ENCODE results near the gene SNX24.
"Not testable (repeated sequence)": the region's sequence is repeated elsewhere in the genome, so short reads cannot be mapped to it uniquely, and the experiment has no call there.

The SNX24 gene, protein sequence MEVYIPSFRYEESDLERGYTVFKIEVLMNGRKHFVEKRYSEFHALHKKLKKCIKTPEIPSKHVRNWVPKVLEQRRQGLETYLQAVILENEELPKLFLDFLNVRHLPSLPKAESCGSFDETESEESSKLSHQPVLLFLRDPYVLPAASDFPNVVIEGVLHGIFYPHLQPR

GRCh38 chr5:122845229-122846050 is at the start of gene SNX24:
Gene SNX24, plus strand, starts transcription at chr5:122845613. Its CDS starts 21 bp downstream, at chr5:122845634.
- DNase-seq (ENCODE audit: low read depth): peak; percentile 55

- DNase-seq (ENCODE audit: low read depth): no peak
Observed at GRCh38 chr5:122805481-122805880, 39.9 kb upstream of the SNX24 start.

DNA sequence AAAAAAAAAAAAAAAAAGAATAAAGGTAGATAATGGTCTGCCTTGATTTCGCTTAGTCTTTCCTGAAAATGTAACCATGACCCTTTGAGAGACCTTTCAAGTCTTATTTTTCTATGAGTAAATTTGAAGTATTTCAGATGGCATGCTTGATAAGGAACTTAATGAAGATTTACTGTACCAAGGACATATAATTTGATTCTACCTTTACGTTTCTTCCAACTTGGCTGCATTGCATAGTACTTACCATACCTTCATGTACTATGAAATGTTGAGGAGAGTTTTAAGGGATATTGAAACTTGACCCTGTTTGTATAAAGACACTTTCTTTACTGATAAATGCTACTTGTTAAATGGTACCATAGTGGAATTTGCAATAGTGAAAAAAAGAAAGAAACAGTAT is 35.0 kb upstream of the SNX24 start:
- no peak for DNase-seq (ENCODE audit: low read depth)

GRCh38 chr5:122815218-122815767 is 30.1 kb upstream of the SNX24 start:
- DNase-seq (ENCODE audit: low read depth): no peak

- no peak for DNase-seq (ENCODE audit: low read depth)
Observed at GRCh38 chr5:122816756-122817155, 28.7 kb upstream of the SNX24 start.

- no peak for DNase-seq (ENCODE audit: low read depth)
Observed at GRCh38 chr5:122831984-122832383, 13.4 kb upstream of the SNX24 start.

DNA sequence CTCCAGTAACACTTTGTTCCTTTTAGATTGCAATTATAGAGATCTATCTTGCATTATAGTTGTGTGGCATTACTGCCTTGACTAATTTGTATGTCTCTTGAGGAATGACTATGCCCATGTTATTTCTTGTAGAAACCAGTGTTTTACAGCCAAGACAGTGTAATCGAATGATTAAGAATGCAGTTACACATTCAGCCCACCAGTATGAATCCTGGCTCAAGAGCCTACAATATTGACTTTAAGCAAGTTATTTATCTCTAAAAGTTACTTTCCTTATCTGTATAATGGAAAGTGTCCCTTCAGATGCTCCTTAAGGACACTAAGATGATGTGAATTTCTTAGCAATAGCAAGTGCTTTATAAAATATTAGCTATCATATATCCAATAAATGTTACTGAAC is 9.7 kb upstream of the SNX24 start:
- no peak for DNase-seq (ENCODE audit: low read depth)

- DNase-seq (ENCODE audit: low read depth): no peak
Observed at GRCh38 chr5:122836947-122837346, 8.5 kb upstream of the SNX24 start.

- no peak for DNase-seq (ENCODE audit: low read depth)
Observed at GRCh38 chr5:122839731-122840130, 5.7 kb upstream of the SNX24 start.

DNA sequence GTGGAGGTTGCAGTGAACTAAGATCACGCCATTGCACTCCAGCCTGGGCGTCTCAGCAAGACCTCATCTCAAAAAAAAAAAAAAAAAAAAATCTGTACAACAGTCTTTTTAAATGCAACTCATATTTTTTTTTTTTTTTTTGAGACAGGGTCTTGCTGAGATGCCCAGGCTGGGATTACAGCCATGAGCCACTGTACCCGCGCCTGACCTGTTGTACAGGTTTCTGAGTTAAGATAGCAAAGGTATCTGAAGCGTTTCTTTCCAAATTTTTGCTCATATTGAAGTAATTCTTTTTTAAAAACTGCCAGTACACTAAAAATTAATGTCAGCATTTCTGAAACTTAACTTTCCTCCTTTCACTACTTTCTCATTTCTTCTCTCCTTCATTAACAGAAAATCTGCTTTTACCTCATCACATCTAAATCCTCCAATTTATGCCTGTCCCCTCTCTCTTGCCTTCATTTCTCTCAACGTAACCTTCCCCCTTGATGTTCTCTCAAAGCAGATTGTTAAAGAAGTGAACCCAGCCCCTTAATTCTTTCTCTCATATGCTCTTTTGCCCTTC is 3.3 kb upstream of the SNX24 start:
- DNase-seq (ENCODE audit: low read depth): no peak

DNA sequence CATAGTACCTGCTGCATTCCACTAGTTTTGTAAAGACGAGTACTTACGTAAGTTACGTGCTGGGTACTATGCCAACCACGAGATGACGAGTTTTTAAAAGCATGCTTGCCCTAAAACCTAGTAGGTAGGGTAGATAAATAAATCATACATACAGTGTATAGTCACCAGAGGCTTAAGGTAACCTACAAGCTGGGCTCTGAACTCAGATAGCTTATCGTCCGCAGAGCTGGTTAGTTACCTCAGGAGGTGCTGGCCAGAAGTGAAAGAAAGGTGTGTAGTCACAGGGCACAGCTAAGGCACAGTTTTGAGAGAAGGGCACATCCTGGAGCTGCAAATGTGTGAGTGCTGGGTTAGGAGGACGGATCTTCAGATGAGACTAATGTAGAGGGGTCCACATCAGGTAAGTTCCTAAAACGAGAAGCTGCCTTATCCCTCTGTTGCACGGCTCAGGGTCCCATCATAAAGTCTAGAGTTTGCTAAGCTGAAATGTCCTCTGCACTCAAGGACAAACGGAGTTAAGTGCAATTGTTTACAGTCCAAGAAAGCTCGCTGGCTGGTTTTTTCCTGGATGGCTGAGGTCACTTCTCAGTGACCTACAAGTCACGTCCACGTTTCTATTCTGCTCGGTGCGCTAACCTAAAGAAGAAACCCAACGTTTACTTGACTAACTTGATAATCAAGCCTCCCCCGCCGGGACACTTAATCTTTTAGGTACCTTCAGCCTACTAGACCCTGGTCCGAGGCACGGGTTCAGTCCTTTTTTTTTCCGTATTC is 1.1 kb upstream of the SNX24 start:
- no peak for DNase-seq (ENCODE audit: low read depth)

- DNase-seq (ENCODE audit: low read depth): no peak
Observed at GRCh38 chr5:122844910-122845228, 544 bp upstream of the SNX24 start.

DNA sequence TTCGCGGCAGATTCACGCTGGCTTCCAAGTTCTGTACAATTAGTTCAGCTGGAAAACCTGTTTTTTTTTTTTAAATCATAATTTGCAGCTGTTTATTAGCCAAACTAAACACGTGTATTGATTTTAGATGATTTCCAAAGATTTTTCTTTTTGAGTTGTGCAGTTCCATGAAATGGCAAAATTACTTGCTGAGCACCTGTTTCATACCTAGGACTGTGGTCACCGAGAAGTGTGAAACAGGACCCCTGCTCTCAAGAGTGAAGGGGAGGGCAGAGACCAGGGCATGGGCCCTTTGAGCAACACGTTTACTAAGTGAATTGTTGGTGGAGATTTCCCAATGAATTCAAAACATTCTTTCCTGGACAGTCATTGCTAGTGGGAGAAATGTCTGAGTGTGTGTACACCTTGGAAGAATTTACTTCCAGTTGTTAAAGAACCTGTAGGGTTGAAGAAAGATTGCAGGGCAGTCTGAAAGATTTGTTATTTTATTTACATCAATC is 688 bp downstream of the SNX24 start:
- no peak for DNase-seq (ENCODE audit: low read depth)

GRCh38 chr5:122847687-122848081 is 2.3 kb downstream of the SNX24 start:
- DNase-seq (ENCODE audit: low read depth): no peak

DNA sequence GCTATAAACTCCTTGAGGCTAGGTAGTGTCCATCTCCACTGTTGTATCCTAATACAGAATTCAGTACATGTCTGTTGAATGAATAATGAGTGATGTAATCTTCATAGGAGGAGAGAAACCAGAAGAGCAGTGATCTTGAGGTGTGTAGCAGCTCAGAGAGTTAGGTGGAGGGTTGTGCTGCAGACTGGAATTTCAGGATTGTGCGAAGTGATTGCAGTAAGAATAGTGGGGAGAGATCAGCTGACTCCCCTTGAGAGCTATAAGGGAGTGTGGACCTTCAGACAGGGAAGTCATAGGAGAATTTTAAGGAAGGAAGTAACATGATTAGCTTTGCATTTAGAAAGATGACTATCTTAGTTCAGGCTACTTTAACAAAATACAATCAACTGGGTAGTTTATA is 4.4 kb downstream of the SNX24 start:
- DNase-seq (ENCODE audit: low read depth): no peak

DNA sequence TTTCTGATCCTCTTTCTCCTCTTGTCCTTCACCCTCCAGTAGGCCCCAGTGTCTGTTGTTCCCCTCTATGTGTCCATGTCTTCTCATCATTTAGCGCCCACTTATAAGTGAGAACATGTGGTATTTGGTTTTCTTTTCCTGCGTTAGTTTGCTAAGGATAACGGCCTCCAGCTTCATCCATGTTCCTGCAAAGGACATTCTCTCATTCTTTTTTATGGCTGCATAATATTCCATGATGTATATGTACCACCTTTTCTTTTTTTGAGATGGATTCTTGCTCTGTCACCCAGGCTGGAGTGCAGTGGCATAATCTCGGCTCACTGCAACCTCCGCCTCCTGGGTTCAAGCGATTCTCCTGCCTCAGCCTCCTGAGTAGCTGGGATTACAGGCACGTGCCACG is 12.1 kb downstream of the SNX24 start:
- not testable (repeated sequence) for DNase-seq (ENCODE audit: low read depth)

DNA sequence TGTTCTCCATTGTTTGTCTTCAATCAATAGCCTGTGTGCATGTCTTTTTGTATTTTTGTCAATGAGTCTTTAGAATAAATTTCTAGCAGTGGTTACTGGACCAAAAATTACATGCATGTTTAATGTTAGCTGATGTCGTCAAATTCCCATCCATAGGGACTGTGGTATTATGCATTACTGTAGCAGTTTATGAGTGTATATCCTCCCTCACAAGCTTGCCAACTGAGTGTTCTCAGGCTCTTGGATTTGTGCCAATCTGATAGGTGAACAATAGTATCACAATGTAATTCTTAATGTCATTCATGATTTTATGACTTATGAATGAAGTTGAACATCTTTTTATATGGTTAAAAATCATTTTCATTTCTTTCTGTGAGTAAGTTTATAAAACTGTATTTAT is 13.0 kb downstream of the SNX24 start:
- DNase-seq (ENCODE audit: low read depth): no peak

GRCh38 chr5:122863240-122863639 is 17.8 kb downstream of the SNX24 start:
- no peak for DNase-seq (ENCODE audit: low read depth)

GRCh38 chr5:122863721-122864120 is 18.3 kb downstream of the SNX24 start:
- DNase-seq (ENCODE audit: low read depth): no peak

- no peak for DNase-seq (ENCODE audit: low read depth)
Observed at GRCh38 chr5:122864400-122864799, 19.0 kb downstream of the SNX24 start.

- DNase-seq (ENCODE audit: low read depth): no peak
Observed at GRCh38 chr5:122864842-122865241, 19.4 kb downstream of the SNX24 start.

- DNase-seq (ENCODE audit: low read depth): no peak
Observed at GRCh38 chr5:122870219-122870856, 24.9 kb downstream of the SNX24 start.
